NK-92 treated with Interleukin-12 subunit alpha and Interleukin-12 subunit beta, amount 100 ng/mL, for 24 hours (cell line): ENCODE results near the gene PCSK2.

Experiments
- DNase-seq: peaks from one replicate; lab custom pipeline; 2025; lab: John Stamatoyannopoulos, UW

The PCSK2 gene

GRCh38 chr20:17262786-17263185, 35.9 kb downstream of the PCSK2 start:
- no peak for DNase-seq

- no peak for DNase-seq
Measured at GRCh38 chr20:17273717-17274116, 46.9 kb downstream of the PCSK2 start.

- no peak for DNase-seq
Measured at GRCh38 chr20:17276101-17276500, 49.3 kb downstream of the PCSK2 start.

GRCh38 chr20:17281478-17281877, 54.6 kb downstream of the PCSK2 start:
- DNase-seq = no peak

- no peak for DNase-seq
Measured at GRCh38 chr20:17282501-17282900, 55.7 kb downstream of the PCSK2 start.

- no peak for DNase-seq
Measured at GRCh38 chr20:17287503-17287902, 60.7 kb downstream of the PCSK2 start.

- DNase-seq = no peak
Measured at GRCh38 chr20:17287998-17288397, 61.2 kb downstream of the PCSK2 start.

GRCh38 chr20:17295151-17295726, 68.4 kb downstream of the PCSK2 start:
- no peak for DNase-seq

GRCh38 chr20:17295991-17296390, 69.2 kb downstream of the PCSK2 start:
- DNase-seq = no peak

- DNase-seq = no peak
Measured at GRCh38 chr20:17298171-17298570, 71.3 kb downstream of the PCSK2 start.

GRCh38 chr20:17298751-17299150, 71.9 kb downstream of the PCSK2 start:
- DNase-seq = no peak

GRCh38 chr20:17300113-17300512, 73.3 kb downstream of the PCSK2 start:
- DNase-seq = no peak

- DNase-seq = no peak
Measured at GRCh38 chr20:17304774-17305173, 77.9 kb downstream of the PCSK2 start.

GRCh38 chr20:17306427-17306826, 79.6 kb downstream of the PCSK2 start:
- no peak for DNase-seq

GRCh38 chr20:17314264-17314663, 87.4 kb downstream of the PCSK2 start:
- DNase-seq = no peak

- no peak for DNase-seq
Measured at GRCh38 chr20:17315407-17316231, 88.8 kb downstream of the PCSK2 start.

GRCh38 chr20:17316316-17317038, 89.6 kb downstream of the PCSK2 start:
- no peak for DNase-seq

GRCh38 chr20:17317341-17317740, 90.5 kb downstream of the PCSK2 start:
- DNase-seq = no peak

- no peak for DNase-seq
Measured at GRCh38 chr20:17320456-17320855, 93.6 kb downstream of the PCSK2 start.

- no peak for DNase-seq
Measured at GRCh38 chr20:17326096-17326495, 99.3 kb downstream of the PCSK2 start.

GRCh38 chr20:17327185-17328148, 100.6 kb downstream of the PCSK2 start:
- no peak for DNase-seq

GRCh38 chr20:17334932-17335331, 108.1 kb downstream of the PCSK2 start:
- DNase-seq = no peak
